Measurements from ENCODE around the gene FHIT. TPM values are rescaled to one million over a fixed set of nuclear protein-coding genes. Genes with fewer than 3 reads are reported as not detected.

Gene FHIT
- total RNA-seq, 2 donors from 2014 or later = 6.8 to 12.3 TPM

DNA sequence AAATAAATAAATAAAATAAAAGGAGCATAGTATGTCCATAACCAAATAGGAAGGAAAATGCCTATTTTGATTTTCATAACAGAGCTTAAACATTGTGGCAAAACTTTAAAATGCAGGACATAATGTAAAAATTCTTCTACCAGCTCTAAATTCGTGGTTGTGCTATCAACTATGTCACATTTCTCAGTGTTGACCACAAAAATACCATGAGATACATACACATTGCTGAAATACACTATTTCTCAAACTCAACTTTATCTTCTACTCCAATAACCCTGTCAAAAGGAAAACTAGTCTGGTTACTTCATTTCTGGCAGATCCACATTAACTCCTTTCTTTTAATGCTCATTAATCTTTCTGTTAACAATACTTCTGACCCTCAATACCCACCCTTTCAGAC, 523.2 kb downstream of the FHIT start:
- Mint-ChIP-seq H3K4me1 (no peaks in the 10 kb centered on the region), H3K4me3 (no peak overlapping the region), H3K27ac (no peak overlapping the region), H3K36me3 (ENCODE audit: low read depth) (no peaks in the 10 kb centered on the region), H3K9me3 (no peaks in the 10 kb centered on the region), H3K27me3 (ENCODE audit: insufficient read depth) (no peaks in the 10 kb centered on the region)
- no peaks in the 10 kb centered on the region for H3K27me3 ChIP-seq (ENCODE audit: control insufficient read depth, insufficient read depth, low read length, poor library complexity, severe bottlenecking)
- no peak overlapping the region for H3K27ac ChIP-seq (ENCODE audit: low read depth, low read length)
- H3K4me1 ChIP-seq (ENCODE audit: control insufficient read depth, insufficient read depth, low read length) = no peaks in the 10 kb centered on the region
- H3K4me3 ChIP-seq (ENCODE audit: low read length) = no peak overlapping the region
- no peaks in the 10 kb centered on the region for H3K36me3 ChIP-seq (ENCODE audit: control insufficient read depth, insufficient read depth, low read length)
- H3K9me3 ChIP-seq (ENCODE audit: control insufficient read depth, low read length) = no peaks in the 10 kb centered on the region
- 86% methylated on average over 1 of the region's 1 CpG; no CpG with 5 or more reads in 1 of the 2 experiments for WGBS, 2 experiments (ENCODE audit: insufficient coverage in 1 of 2, insufficient read length in 1 of 2)
- H3K9ac ChIP-seq (ENCODE audit: extremely low read depth, low read length, poor library complexity, severe bottlenecking) = no peak overlapping the region
- DNase-seq = no peak
- TF ChIP-seq, protein P1, sequence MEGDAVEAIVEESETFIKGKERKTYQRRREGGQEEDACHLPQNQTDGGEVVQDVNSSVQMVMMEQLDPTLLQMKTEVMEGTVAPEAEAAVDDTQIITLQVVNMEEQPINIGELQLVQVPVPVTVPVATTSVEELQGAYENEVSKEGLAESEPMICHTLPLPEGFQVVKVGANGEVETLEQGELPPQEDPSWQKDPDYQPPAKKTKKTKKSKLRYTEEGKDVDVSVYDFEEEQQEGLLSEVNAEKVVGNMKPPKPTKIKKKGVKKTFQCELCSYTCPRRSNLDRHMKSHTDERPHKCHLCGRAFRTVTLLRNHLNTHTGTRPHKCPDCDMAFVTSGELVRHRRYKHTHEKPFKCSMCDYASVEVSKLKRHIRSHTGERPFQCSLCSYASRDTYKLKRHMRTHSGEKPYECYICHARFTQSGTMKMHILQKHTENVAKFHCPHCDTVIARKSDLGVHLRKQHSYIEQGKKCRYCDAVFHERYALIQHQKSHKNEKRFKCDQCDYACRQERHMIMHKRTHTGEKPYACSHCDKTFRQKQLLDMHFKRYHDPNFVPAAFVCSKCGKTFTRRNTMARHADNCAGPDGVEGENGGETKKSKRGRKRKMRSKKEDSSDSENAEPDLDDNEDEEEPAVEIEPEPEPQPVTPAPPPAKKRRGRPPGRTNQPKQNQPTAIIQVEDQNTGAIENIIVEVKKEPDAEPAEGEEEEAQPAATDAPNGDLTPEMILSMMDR (conservative IDR thresholded peaks at IDR 0.05) = no peak

DNA sequence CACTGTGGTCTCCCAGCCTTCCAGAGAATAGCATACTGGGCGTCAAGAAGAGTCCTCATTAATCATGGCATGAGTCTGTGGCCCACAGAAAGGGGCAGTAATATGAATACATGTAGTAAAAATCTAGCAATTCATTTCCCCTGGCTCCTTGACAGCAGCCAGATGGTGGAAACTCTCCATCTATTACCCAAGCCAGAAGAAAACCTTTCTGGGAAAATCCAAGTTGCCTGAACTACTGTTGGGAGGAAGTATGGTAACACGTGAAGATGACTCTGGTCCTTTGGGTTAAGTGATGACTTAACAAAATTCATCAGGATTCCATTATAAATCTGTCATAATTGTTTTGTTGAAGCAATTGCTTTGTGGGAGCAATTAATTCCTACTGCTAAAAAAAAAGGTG, 530.5 kb downstream of the FHIT start:
- Histone ChIP-seq H3K9ac (ENCODE audit: extremely low read depth, low read length, poor library complexity, severe bottlenecking) (no peak overlapping the region), H3K4me1 (ENCODE audit: control insufficient read depth, insufficient read depth, low read length) (no peaks in the 10 kb centered on the region), H3K27me3 (ENCODE audit: control insufficient read depth, insufficient read depth, low read length, poor library complexity, severe bottlenecking) (no peaks in the 10 kb centered on the region), H3K27ac (ENCODE audit: low read depth, low read length) (no peak overlapping the region), H3K9me3 (ENCODE audit: control insufficient read depth, low read length) (no peaks in the 10 kb centered on the region), H3K4me3 (ENCODE audit: low read length) (no peak overlapping the region), H3K36me3 (ENCODE audit: control insufficient read depth, insufficient read depth, low read length) (no peaks in the 10 kb centered on the region)
- no peaks in the 10 kb centered on the region for H3K36me3 Mint-ChIP-seq (ENCODE audit: low read depth)
- 90 to 100% methylated on average over 1 to 2 of the region's 2 CpGs for WGBS, 2 experiments (ENCODE audit: insufficient coverage in 1 of 2, insufficient read length in 1 of 2)
- DNase-seq = no peak
- no peaks in the 10 kb centered on the region for H3K4me1 Mint-ChIP-seq
- no peaks in the 10 kb centered on the region for H3K9me3 Mint-ChIP-seq
- H3K27ac Mint-ChIP-seq = no peak overlapping the region
- H3K4me3 Mint-ChIP-seq = no peak overlapping the region
- TF ChIP-seq, protein P1 (conservative IDR thresholded peaks at IDR 0.05) = no peak
- no peaks in the 10 kb centered on the region for H3K27me3 Mint-ChIP-seq (ENCODE audit: insufficient read depth)

DNA sequence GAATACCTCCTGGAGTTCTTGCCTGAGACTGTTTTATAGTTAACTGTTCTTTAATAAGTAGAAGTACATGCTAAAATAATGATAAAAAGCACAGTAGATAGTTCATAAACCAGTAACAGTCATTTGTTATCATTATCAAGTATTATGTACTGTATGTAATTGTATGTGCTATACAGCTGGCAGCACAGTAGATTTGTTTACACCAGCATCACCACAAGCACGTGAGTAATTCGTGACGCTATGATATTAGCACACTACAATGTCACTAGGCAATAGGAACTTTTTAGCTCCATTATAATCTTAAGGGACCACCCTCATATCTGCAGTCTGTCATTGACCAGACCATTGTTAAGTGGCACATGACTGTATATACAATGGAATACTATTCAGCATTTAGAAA, 534.7 kb downstream of the FHIT start:
- Histone ChIP-seq H3K36me3 (ENCODE audit: control insufficient read depth, insufficient read depth, low read length) (no peaks in the 10 kb centered on the region), H3K27ac (ENCODE audit: low read depth, low read length) (no peak overlapping the region), H3K4me3 (ENCODE audit: low read length) (no peak overlapping the region), H3K9ac (ENCODE audit: extremely low read depth, low read length, poor library complexity, severe bottlenecking) (no peak overlapping the region), H3K9me3 (ENCODE audit: control insufficient read depth, low read length) (no peaks in the 10 kb centered on the region), H3K4me1 (ENCODE audit: control insufficient read depth, insufficient read depth, low read length) (no peaks in the 10 kb centered on the region), H3K27me3 (ENCODE audit: control insufficient read depth, insufficient read depth, low read length, poor library complexity, severe bottlenecking) (no peaks in the 10 kb centered on the region)
- no peak overlapping the region for H3K4me3 Mint-ChIP-seq
- DNase-seq = no peak
- no peaks in the 10 kb centered on the region for H3K4me1 Mint-ChIP-seq
- no peaks in the 10 kb centered on the region for H3K36me3 Mint-ChIP-seq (ENCODE audit: low read depth)
- no peaks in the 10 kb centered on the region for H3K27me3 Mint-ChIP-seq (ENCODE audit: insufficient read depth)
- H3K27ac Mint-ChIP-seq = no peak overlapping the region
- WGBS, 2 experiments (ENCODE audit: insufficient coverage in 1 of 2, insufficient read length in 1 of 2) = 91% methylated on average over 3 of the region's 3 CpGs; no CpG with 5 or more reads in 1 of the 2 experiments
- peaks cover 11% of the 10 kb centered on the region for H3K9me3 Mint-ChIP-seq
- TF ChIP-seq, protein P1 (conservative IDR thresholded peaks at IDR 0.05) = no peak
